GM11168 (cell line): ENCODE results near the gene SMARCD1.

Source experiments
- in situ Hi-C: fragments of 300-500 bp; cut with MboI; formaldehyde crosslinking; loops from one replicate; pipeline ENCODE4 v1.12.0; 2022; ENCODE audit warnings: low sequenced_read_pairs; ENCODE audit not compliant: unreplicated experiment

The SMARCD1 gene

DNA sequence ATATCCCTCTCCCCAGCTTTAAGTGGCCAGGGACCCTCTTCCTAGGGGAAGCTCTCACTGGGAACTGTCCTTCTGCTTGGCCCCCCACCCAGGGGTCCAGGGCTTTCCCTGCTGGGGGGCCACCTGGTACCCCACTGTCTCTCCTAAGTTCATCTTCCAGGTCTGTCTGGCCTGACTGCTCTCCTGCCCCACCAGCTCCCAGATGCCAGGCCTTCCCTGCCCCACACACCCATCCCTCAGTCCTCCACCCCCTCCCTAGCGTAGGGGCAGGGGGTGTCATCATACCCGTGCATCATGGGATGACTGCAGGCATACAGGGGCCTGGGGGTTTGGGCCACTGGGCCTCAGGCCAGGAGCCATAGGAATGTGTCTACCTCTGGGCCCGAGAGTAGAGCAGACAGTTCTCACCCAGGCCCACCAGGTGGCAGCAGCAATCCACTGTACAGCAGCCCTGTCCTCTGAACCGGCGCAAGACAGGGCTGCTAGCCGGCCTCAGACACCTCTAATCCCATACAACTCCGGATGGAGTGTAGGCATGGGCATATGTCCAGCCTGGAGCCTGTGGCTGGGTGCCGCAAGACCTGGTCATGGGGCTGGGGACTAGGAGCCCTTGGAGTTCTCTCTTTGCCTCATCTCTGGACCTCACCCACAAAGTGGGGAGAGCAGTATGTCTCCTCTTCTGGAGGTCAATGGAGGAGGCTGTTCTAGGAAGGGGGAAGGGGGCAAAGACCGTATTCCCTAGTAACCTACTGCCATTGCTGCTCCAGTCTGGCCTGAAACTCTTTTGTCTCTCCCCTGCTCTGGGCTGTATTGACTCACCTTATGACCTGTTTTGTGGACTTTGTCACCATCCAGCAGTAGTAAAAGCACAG, 10.0 kb upstream of the SMARCD1 start:
- in situ Hi-C loops = loop anchor here (25.0 kb wide), 1 partner anchor 237 kb away; no protein-coding TSS in a partner anchor

DNA sequence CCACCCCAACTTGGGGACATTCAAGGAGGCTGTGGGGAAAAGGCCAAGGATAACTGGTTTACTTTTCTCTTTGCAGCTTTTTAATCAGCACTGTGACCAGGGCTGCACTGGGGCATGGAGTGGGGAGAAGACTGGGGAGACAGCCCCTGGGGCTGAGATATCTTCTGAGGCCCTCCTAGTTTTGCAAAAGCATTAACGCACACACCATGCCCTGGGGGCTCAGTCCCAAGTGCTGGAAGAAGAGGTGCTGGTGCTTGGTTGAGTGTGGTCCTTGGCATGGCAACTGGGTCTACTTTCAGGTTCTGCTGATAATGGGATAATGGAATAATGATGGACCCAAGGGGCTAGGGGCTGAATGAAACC, 9.4 kb upstream of the SMARCD1 start:
- in situ Hi-C loops = loop anchor here (25.0 kb wide), 1 partner anchor 237 kb away; no protein-coding TSS in a partner anchor

- in situ Hi-C loops = loop anchor here (25.0 kb wide), 1 partner anchor 235 kb away; no protein-coding TSS in a partner anchor
Observed at GRCh38 chr12:50077099-50077498, 8.0 kb upstream of the SMARCD1 start.

DNA sequence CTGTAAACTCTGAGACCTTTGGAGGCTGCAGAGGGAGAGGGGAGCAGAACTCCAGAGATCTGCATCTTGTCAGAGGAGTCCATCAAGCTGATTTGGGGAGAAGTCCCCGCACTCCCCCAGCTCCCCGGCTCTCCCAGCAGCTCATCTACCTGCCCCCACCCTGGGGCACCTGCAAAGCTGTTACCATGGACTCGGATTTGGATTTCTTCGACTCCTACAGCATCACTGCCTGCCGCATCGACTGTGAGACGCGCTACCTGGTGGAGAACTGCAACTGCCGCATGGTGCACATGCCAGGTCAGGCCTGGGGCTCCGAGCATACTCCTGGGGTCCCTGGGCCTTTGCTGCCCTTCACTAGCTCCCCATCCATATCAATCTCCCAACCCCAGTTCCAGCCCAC, 6.9 kb upstream of the SMARCD1 start:
- in situ Hi-C loops = loop anchor here (25.0 kb wide), 1 partner anchor 234 kb away; no protein-coding TSS in a partner anchor

DNA sequence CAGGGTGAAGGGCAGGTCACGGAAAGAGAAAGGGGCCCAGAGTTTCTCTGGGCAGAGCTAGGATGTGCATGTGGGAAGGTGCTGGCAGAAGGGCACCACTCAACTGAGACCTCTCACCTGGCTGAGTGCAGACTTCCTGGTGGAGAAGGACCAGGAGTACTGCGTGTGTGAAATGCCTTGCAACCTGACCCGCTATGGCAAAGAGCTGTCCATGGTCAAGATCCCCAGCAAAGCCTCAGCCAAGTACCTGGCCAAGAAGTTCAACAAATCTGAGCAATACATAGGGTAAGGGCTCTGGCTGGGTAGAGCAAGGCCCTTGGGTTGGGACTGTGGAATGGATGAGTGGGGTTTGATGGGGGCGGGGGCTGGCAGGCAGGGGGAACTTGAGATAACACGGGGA, 5.4 kb upstream of the SMARCD1 start:
- in situ Hi-C loops = loop anchor here (25.0 kb wide), 1 partner anchor 233 kb away; no protein-coding TSS in a partner anchor

DNA sequence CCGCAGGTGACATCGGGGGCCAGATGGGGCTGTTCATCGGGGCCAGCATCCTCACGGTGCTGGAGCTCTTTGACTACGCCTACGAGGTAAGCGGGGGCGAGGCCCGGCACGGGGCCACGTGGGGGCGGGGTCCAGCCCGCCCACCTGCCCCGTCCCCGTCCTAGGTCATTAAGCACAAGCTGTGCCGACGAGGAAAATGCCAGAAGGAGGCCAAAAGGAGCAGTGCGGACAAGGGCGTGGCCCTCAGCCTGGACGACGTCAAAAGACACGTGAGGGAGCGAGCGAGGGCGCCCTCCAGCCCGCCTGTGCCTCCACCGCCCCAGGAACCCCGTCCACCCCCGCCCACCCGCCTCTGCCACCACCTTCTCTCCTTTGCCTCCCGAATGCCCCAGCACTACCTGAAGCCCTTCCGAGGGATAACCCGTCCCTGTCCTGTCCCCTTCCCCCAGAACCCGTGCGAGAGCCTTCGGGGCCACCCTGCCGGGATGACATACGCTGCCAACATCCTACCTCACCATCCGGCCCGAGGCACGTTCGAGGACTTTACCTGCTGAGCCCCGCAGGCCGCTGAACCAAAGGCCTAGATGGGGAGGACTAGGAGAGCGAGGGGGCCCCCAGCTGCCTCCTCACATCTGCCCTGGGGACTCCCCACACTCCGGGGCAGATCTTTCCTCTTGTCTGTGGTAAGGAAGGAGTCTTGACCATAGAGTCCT, 3.9 kb upstream of the SMARCD1 start:
- in situ Hi-C loops = loop anchor here (25.0 kb wide), 1 partner anchor 231 kb away; no protein-coding TSS in a partner anchor

DNA sequence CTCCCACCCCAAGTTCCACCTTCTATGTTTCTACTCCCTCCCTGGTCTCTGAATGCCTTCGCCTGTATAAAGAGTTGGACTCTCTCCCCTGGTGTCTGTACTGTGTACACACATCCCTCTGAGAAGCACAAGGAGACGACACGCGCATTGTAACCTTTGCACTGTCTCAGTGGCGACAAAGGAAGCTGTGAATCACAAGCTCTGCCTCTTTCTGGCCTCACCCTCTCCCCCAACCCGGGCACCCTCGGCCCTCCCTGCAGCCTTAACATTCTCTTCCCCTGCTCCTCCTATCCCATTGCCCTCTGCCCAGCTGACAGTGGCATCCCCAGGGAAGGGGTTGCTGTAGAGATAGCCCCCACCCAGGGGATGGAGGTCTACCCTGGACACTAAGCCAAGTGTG, 2.5 kb upstream of the SMARCD1 start:
- in situ Hi-C loops = loop anchor here (25.0 kb wide), 1 partner anchor 230 kb away; no protein-coding TSS in a partner anchor

GRCh38 chr12:50083301-50083700, 1.8 kb upstream of the SMARCD1 start:
- in situ Hi-C loops = loop anchor here (25.0 kb wide), 1 partner anchor 229 kb away; no protein-coding TSS in a partner anchor

- in situ Hi-C loops = loop anchor here (25.0 kb wide), 1 partner anchor 228 kb away; no protein-coding TSS in a partner anchor
Observed at GRCh38 chr12:50084409-50084774, 750 bp upstream of the SMARCD1 start.

GRCh38 chr12:50085615-50086072, 502 bp downstream of the SMARCD1 start:
- in situ Hi-C loops = loop anchor here (25.0 kb wide), 1 partner anchor 227 kb away; no protein-coding TSS in a partner anchor

DNA sequence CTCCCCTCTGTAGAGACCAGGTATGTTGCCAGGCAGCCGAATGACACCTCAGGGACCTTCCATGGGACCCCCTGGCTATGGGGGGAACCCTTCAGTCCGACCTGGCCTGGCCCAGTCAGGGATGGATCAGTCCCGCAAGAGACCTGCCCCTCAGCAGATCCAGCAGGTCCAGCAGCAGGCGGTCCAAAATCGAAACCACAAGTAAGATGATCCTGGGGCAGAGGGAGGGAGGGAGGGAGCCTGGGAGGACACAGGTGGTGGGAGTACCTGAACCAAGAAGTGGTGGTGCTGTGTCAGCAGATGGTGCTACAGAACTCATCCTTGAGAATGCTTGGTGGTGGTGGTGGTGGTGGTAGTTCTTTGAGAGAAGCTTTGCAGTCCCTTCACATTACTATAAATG, 1.0 kb downstream of the SMARCD1 start:
- in situ Hi-C loops = loop anchor here (25.0 kb wide), 1 partner anchor 226 kb away; no protein-coding TSS in a partner anchor

GRCh38 chr12:50087151-50087550, 2.0 kb downstream of the SMARCD1 start:
- in situ Hi-C loops = loop anchor here (25.0 kb wide), 1 partner anchor 225 kb away; no protein-coding TSS in a partner anchor

- in situ Hi-C loops = loop anchor here (25.0 kb wide), 1 partner anchor 224 kb away; no protein-coding TSS in a partner anchor
Observed at GRCh38 chr12:50087995-50088394, 2.9 kb downstream of the SMARCD1 start.

DNA sequence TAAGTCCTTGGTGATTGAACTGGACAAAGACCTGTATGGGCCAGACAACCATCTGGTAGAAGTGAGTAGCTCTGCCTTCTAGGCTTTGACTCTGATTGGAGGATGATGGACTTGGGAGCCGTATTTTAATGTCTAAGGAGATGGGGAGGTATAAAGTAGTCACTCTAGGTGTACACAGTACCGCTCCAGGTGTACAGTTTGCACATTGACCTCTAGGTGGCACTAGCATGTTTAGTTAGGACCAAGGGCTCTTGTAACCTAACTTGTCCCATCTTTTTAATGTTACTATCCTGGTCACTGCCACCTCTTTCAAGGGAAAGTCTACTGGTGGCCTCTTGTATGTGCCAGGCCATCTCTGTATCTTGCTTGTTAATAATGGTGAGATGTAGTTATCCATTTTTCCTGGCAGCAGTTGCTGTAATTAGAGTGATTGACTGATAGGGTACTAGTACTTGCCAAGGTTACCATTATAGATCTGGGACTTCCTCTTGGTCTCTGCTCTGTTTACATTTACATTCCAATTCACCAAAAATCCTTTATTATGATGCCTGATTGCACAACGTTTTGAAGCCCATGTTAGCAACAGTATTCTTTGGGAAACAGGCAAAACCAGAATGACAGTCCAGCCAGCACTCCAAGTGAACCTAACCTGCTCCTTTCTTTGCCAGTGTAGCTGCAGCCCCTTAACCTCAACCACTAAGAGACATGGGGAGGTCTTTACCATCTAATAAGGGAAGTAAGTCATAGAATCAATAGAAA, 3.6 kb downstream of the SMARCD1 start:
- in situ Hi-C loops = loop anchor here (25.0 kb wide), 1 partner anchor 224 kb away; no protein-coding TSS in a partner anchor

GRCh38 chr12:50089730-50090129, 4.6 kb downstream of the SMARCD1 start:
- in situ Hi-C loops = loop anchor here (25.0 kb wide), 1 partner anchor 223 kb away; no protein-coding TSS in a partner anchor

DNA sequence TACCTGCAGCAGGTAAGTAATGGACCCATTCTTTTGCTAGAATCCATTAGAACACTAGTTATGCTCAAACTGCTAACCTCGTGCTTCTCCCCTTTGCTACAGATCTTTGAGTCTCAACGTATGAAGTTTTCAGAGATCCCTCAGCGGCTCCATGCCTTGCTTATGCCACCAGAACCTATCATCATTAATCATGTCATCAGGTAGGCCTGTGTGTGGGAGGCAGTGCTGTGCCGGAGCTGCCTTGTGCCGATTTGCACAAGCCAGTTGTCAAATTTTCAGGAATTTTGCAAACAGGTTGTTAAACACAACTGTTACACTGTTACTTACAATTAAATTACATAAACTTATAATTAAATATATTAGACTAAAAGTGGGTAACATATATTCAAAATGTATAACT, 5.2 kb downstream of the SMARCD1 start:
- in situ Hi-C loops = loop anchor here (25.0 kb wide), 1 partner anchor 222 kb away; no protein-coding TSS in a partner anchor

DNA sequence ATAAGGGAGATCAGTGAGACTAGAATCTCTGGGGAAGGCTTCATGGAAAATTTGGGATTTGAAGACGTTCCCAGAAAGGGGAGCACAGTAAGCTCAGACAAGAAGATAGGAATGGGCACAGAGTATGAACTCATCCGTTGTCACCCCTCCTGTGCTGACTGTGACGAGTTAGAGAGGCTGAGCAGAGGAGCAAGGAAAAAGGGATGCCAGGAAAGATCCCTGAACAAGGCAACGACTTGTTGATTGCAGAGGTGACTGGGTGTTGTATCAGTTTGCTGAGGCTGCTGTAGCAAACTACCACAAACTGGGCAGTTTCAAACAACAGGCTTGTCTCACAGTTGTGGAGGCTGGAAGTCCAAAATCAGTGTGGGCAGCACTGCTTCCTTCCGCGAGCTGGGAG, 12.8 kb downstream of the SMARCD1 start:
- in situ Hi-C loops = loop anchor here (25.0 kb wide), 1 partner anchor 214 kb away; no protein-coding TSS in a partner anchor

DNA sequence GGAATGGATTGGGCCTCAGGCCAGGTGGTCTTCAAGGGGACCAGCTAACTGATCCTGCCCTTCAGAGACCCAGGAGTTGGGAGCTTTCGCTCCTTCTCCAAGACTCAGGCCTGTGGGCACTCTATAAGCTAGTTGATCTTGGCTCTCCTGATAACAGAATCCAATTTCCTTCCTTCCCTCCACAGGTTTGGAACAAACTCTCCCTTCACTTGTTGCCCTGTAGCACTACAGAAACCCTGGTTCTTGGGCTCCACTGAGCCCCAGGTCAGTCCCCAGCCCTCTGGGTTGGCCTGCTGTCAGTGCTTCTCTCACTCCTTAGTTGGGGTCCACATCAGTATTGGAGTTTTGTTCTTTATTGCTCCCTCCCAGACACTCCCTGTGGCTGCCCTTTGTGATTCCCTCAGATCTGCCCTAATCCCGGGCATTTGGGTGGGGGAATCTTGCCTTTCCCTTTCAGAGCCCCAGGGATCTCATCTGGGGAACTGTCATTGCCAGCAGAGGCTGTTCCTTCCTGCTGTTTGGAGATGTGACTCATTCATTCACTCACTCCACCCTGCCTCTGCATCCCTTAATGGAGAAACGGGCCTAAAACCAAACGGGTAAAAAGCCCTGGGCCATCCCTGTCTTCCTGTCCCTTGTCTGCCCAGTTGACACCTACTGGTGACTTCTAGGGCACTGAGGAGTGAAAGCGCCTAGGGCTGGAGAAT, 14.3 kb downstream of the SMARCD1 start:
- in situ Hi-C loops = loop anchor here (25.0 kb wide), 1 partner anchor 213 kb away; no protein-coding TSS in a partner anchor

GRCh38 chr12:50100561-50100960, 15.4 kb downstream of the SMARCD1 start:
- in situ Hi-C loops = no loop called here
